22Rv1 (cell line): ENCODE results near the gene KASH5.
A peak's percentile ranks its signal among the peaks of the same experiment; 100 is the strongest.

Experiments
- H3K27ac ChIP-seq: fragments of 450-650 bp; 2 replicates; pipeline ENCODE4 v1.5.1; 2017
- CTCF ChIP-seq: fragments of 450-650 bp; IDR thresholded peaks from 2 replicates; pipeline ENCODE4 v1.5.1; 2017; ENCODE audit warnings: mild to moderate bottlenecking
- ZFX ChIP-seq: fragments of 450-650 bp; IDR thresholded peaks from 2 replicates; pipeline ENCODE4 v1.6.1; 2017; ENCODE audit warnings: antibody characterized with exemption, borderline replicate concordance

The KASH5 gene

GRCh38 chr19:49387936-49388372 lies at the start of gene KASH5:
TSS of gene KASH5 (plus strand) at chr19:49388249. CDS start at chr19:49390884, 2,635 bp downstream.
- TF ChIP-seq CTCF: no peak
- no peak for TF ChIP-seq ZFX

GRCh38 chr19:49338691-49339300 lies 49.3 kb upstream of the KASH5 start:
- TF ChIP-seq CTCF (no peak), ZFX (no peak)
- H3K27ac ChIP-seq: peak overlapping the region; percentile 91

More at GRCh38 chr19:49387936-49388372, at the start of gene KASH5:
- peak within 1 kb of the TSS; percentile 76 for H3K27ac ChIP-seq

GRCh38 chr19:49339301-49340068 lies 48.6 kb upstream of the KASH5 start:
- no peak for TF ChIP-seq ZFX
- TF ChIP-seq CTCF: no peak
- peak overlapping the region; percentile 91 for H3K27ac ChIP-seq

GRCh38 chr19:49340069-49340864 lies 47.8 kb upstream of the KASH5 start:
- peak overlapping the region; percentile 91 for H3K27ac ChIP-seq
- no peak for TF ChIP-seq CTCF
- TF ChIP-seq ZFX: no peak

GRCh38 chr19:49340865-49341718 lies 47.0 kb upstream of the KASH5 start:
- peak overlapping the region; percentile 91 for H3K27ac ChIP-seq
- TF ChIP-seq ZFX (no peak), CTCF (no peak)

- no peak overlapping the region for H3K27ac ChIP-seq
- no peak for TF ChIP-seq ZFX
- TF ChIP-seq CTCF: no peak
These were observed 45.7 kb upstream of the KASH5 start for GRCh38 chr19:49342291-49342721.
